Cardiac septum (tissue), 1 donor: Measurements from ENCODE around the gene ARRB1. TPM values are rescaled to one million over a fixed set of nuclear protein-coding genes. Genes with fewer than 3 reads are reported as not detected.

Experiments
- DNase-seq: peaks from one replicate; pipeline ENCODE4 v3.0.0-alpha.2; 2020; ENCODE audit warnings: low spot score
- intact Hi-C: fragments of 100-400 bp; cut with DNase I; formaldehyde crosslinking; loops from one replicate; pipeline ENCODE4 v1.14.0; 2022
- total RNA-seq: library from RNA; stranded (reverse); fragmentation: NEBNext Ultra II Directional; extraction: Animal tissue kit (Norgen Biotek cat#: 25700); gene quantifications from one replicate; pipeline ENCODE4 v1.2.1, GENCODE V29; 2021
- donor health status: DM: no; HTN: no; CAD: no.

Gene ARRB1
- total RNA-seq, 1 donor from 2014 or later = 21.4 TPM

GRCh38 chr11:75328426-75329277 lies 22.8 kb downstream of the ARRB1 start:
- DNase-seq = no peak
- intact Hi-C loops = loop anchor here (1.0 kb wide), 2 partner anchors 48 to 56 kb away; no protein-coding TSS in a partner anchor

GRCh38 chr11:75326439-75326810 lies 25.0 kb downstream of the ARRB1 start:
- intact Hi-C loops = no loop called here
- DNase-seq = no peak

- DNase-seq = no peak
- intact Hi-C loops = no loop called here
Measured at GRCh38 chr11:75325713-75326438, 25.6 kb downstream of the ARRB1 start.

GRCh38 chr11:75324740-75325139 lies 26.7 kb downstream of the ARRB1 start:
- intact Hi-C loops = no loop called here
- no peak for DNase-seq

- DNase-seq = no peak
- intact Hi-C loops = no loop called here
Measured at GRCh38 chr11:75324189-75324588, 27.3 kb downstream of the ARRB1 start.

- intact Hi-C loops = no loop called here
- DNase-seq = no peak
Measured at GRCh38 chr11:75323609-75324008, 27.9 kb downstream of the ARRB1 start.

- intact Hi-C loops = no loop called here
- DNase-seq = no peak
Measured at GRCh38 chr11:75320643-75321042, 30.8 kb downstream of the ARRB1 start.

GRCh38 chr11:75320046-75320618 lies 31.3 kb downstream of the ARRB1 start:
- intact Hi-C loops = no loop called here
- no peak for DNase-seq

- intact Hi-C loops = no loop called here
- no peak for DNase-seq
Measured at GRCh38 chr11:75319035-75319877, 32.2 kb downstream of the ARRB1 start.

- intact Hi-C loops = no loop called here
- DNase-seq = no peak
Measured at GRCh38 chr11:75317446-75318122, 33.9 kb downstream of the ARRB1 start.

- intact Hi-C loops = no loop called here
- no peak for DNase-seq
Measured at GRCh38 chr11:75315439-75315805, 36.0 kb downstream of the ARRB1 start.

- intact Hi-C loops = no loop called here
- no peak for DNase-seq
Measured at GRCh38 chr11:75314771-75315438, 36.6 kb downstream of the ARRB1 start.

GRCh38 chr11:75313513-75314272 lies 37.8 kb downstream of the ARRB1 start:
- intact Hi-C loops = no loop called here
- peak; percentile 79 for DNase-seq

- DNase-seq = no peak
- intact Hi-C loops = no loop called here
Measured at GRCh38 chr11:75312346-75312745, 39.1 kb downstream of the ARRB1 start.

GRCh38 chr11:75311858-75312288 lies 39.6 kb downstream of the ARRB1 start:
- intact Hi-C loops = no loop called here
- DNase-seq = peak; percentile 92

GRCh38 chr11:75308986-75309385 lies 42.5 kb downstream of the ARRB1 start:
- no peak for DNase-seq
- intact Hi-C loops = no loop called here

- no peak for DNase-seq
- intact Hi-C loops = no loop called here
Measured at GRCh38 chr11:75308116-75308515, 43.3 kb downstream of the ARRB1 start.

GRCh38 chr11:75307058-75307457 lies 44.4 kb downstream of the ARRB1 start:
- DNase-seq = no peak
- intact Hi-C loops = no loop called here
